H9 (cell line): ENCODE data around the gene SIK2. TPM values are rescaled to one million over a fixed set of nuclear protein-coding genes. Genes with fewer than 3 reads are reported as not detected.

ENCODE experiments used
- DNase-seq: peaks from one replicate; pipeline ENCODE4 v3.0.0-alpha.2; 2017
- H2AFZ ChIP-seq: one replicate; pipeline ENCODE4 v1.6.1; 2013; ENCODE audit warnings: mild to moderate bottlenecking, low read length, control low read depth, moderate library complexity
- H2AK5ac ChIP-seq: 2 replicates; pipeline ENCODE4 v1.6.1; 2013; ENCODE audit warnings: low read length, control low read depth, mixed read lengths; ENCODE audit not compliant: insufficient read length
- H2BK120ac ChIP-seq: one replicate; pipeline ENCODE4 v1.6.1; 2013; ENCODE audit warnings: low read depth, mild to moderate bottlenecking, low read length, control low read depth, inconsistent platforms; ENCODE audit not compliant: poor library complexity, severe bottlenecking
- H2BK12ac ChIP-seq: 2 replicates; pipeline ENCODE4 v1.6.1; 2013; ENCODE audit warnings: low read length, control low read depth, mixed read lengths, low read depth; ENCODE audit not compliant: insufficient read length
- H2BK15ac ChIP-seq: 2 replicates; pipeline ENCODE4 v1.6.1; 2013; ENCODE audit warnings: low read depth, low read length, control low read depth
- H2BK20ac ChIP-seq: one replicate; pipeline ENCODE4 v1.6.1; 2013; ENCODE audit warnings: low read depth, mild to moderate bottlenecking, low read length, control low read depth, inconsistent platforms; ENCODE audit not compliant: poor library complexity, severe bottlenecking
- H2BK5ac ChIP-seq: 2 replicates; pipeline ENCODE4 v1.6.1; 2013; ENCODE audit warnings: low read length, control low read depth, mixed read lengths; ENCODE audit not compliant: insufficient read length
- H3K14ac ChIP-seq: 2 replicates; pipeline ENCODE4 v1.6.1; 2013; ENCODE audit warnings: low read length, control low read depth; ENCODE audit not compliant: insufficient read depth
- H3K18ac ChIP-seq: 2 replicates; pipeline ENCODE4 v1.6.1; 2013; ENCODE audit warnings: low read depth, mild to moderate bottlenecking, mixed read lengths, low read length, control low read depth; ENCODE audit not compliant: insufficient read length
- H3K23ac ChIP-seq: 2 replicates; pipeline ENCODE4 v1.6.1; 2013; ENCODE audit warnings: low read length, control low read depth, mixed read lengths, low read depth; ENCODE audit not compliant: insufficient read length
- H3K23me2 ChIP-seq: 2 replicates; pipeline ENCODE4 v1.6.1; 2013; ENCODE audit warnings: low read depth, mild to moderate bottlenecking, mixed read lengths, low read length, control low read depth; ENCODE audit not compliant: insufficient read length, poor library complexity, severe bottlenecking
- H3K27ac ChIP-seq: 2 replicates; pipeline ENCODE4 v1.5.1; 2013; ENCODE audit warnings: low read length, control low read depth, mixed read lengths, low read depth; ENCODE audit not compliant: insufficient read length
- H3K27me3 ChIP-seq: 2 replicates; pipeline ENCODE4 v1.6.1; 2013; ENCODE audit warnings: low read length, control low read depth, inconsistent platforms; ENCODE audit not compliant: insufficient read depth
- H3K4ac ChIP-seq: 2 replicates; pipeline ENCODE4 v1.6.1; 2013; ENCODE audit warnings: low read depth, mild to moderate bottlenecking, control low read depth, inconsistent platforms, low read length, moderate library complexity
- H3K4me1 ChIP-seq: 2 replicates; pipeline ENCODE4 v1.6.1; 2013; ENCODE audit warnings: low read length, control low read depth, inconsistent platforms; ENCODE audit not compliant: insufficient read depth
- H3K4me2 ChIP-seq: 2 replicates; pipeline ENCODE4 v1.6.1; 2013; ENCODE audit warnings: low read length, control low read depth, mixed read lengths; ENCODE audit not compliant: insufficient read length, insufficient read depth
- H3K56ac ChIP-seq: 2 replicates; pipeline ENCODE4 v1.6.1; 2013; ENCODE audit warnings: low read depth, mild to moderate bottlenecking, mixed read lengths, low read length, control low read depth; ENCODE audit not compliant: insufficient read length
- H3K79me1 ChIP-seq: 2 replicates; pipeline ENCODE4 v1.6.1; 2013; ENCODE audit warnings: low read depth, mild to moderate bottlenecking, moderate library complexity, low read length, control low read depth, inconsistent platforms; ENCODE audit not compliant: insufficient read depth, poor library complexity, severe bottlenecking
- H3K79me2 ChIP-seq: 2 replicates; pipeline ENCODE4 v1.6.1; 2013; ENCODE audit warnings: low read length, control low read depth, inconsistent platforms; ENCODE audit not compliant: insufficient read depth
- H3K9ac ChIP-seq: 2 replicates; pipeline ENCODE4 v1.6.1; 2013; ENCODE audit warnings: low read length, control low read depth, mixed read lengths; ENCODE audit not compliant: insufficient read length; ENCODE audit errors: extremely low read depth
- H3K9me3 ChIP-seq: one replicate; pipeline ENCODE4 v1.6.1; 2013; ENCODE audit warnings: low read depth, low read length, inconsistent platforms; ENCODE audit not compliant: control insufficient read depth
- H3T11ph ChIP-seq: one replicate; pipeline ENCODE4 v1.6.1; 2013; ENCODE audit warnings: mild to moderate bottlenecking, low read length, control low read depth, inconsistent platforms
- H4K20me1 ChIP-seq: one replicate; pipeline ENCODE4 v1.6.1; 2013; ENCODE audit not compliant: control insufficient read depth, insufficient read length, insufficient read depth
- H4K5ac ChIP-seq: 2 replicates; pipeline ENCODE4 v1.6.1; 2013; ENCODE audit warnings: low read depth, mild to moderate bottlenecking, mixed read lengths, low read length, control low read depth; ENCODE audit not compliant: insufficient read length
- H4K8ac ChIP-seq: replicated peaks from 2 replicates; pipeline ENCODE4 v1.6.1; 2013; ENCODE audit warnings: low read length, control low read depth, mixed read lengths, low read depth; ENCODE audit not compliant: insufficient read length
- H4K91ac ChIP-seq: 2 replicates; pipeline ENCODE4 v1.6.1; 2013; ENCODE audit warnings: low read depth, mild to moderate bottlenecking, moderate library complexity, mixed read lengths, low read length, control low read depth; ENCODE audit not compliant: insufficient read length
- H3K27ac Mint-ChIP-seq, 3 experiments: 2 replicates in 2 of 3; 3 replicates in 1 of 3; pipeline ENCODE4 v1.8.0; 2020 to 2021; ENCODE audit warnings: mixed read lengths in 3 of 3, mild to moderate bottlenecking in 1 of 3, moderate library complexity in 1 of 3
- H3K27me3 Mint-ChIP-seq: 2 replicates; pipeline ENCODE4 v1.8.0; 2021; ENCODE audit warnings: low read depth, mild to moderate bottlenecking, moderate library complexity, mixed read lengths
- H3K36me3 Mint-ChIP-seq, 3 experiments: 2 replicates in 2 of 3; 3 replicates in 1 of 3; pipeline ENCODE4 v1.8.0; 2020 to 2021; ENCODE audit warnings: low read depth in 3 of 3, mixed read lengths in 3 of 3; ENCODE audit not compliant: insufficient read depth in 1 of 3
- H3K4me1 Mint-ChIP-seq, 2 experiments: 2 replicates each; pipeline ENCODE4 v1.8.0; 2020; ENCODE audit warnings: mixed read lengths in 2 of 2
- H3K4me3 Mint-ChIP-seq, 2 experiments: 2 replicates in 1 of 2; 3 replicates in 1 of 2; pipeline ENCODE4 v1.8.0; 2020 to 2021; ENCODE audit warnings: mild to moderate bottlenecking in 2 of 2, mixed read lengths in 2 of 2, moderate library complexity in 1 of 2
- H3K9me3 Mint-ChIP-seq, 2 experiments: 2 replicates in 1 of 2; 3 replicates in 1 of 2; pipeline ENCODE4 v1.8.0; 2020; ENCODE audit warnings: mild to moderate bottlenecking in 2 of 2, mixed read lengths in 2 of 2, moderate library complexity in 1 of 2
- WGBS: extraction: QIAGEN DNeasy Blood & Tissue Kit; methylation state at CpG from one replicate; pipeline ENCODE4 v1.1.7; 2013; ENCODE audit warnings: missing lambda C conversion rate, low lambda C conversion rate, mixed read lengths; ENCODE audit not compliant: insufficient read length; ENCODE audit errors: extremely low coverage; 5-methylcytosine and 5-hydroxymethylcytosine counted together
- total RNA-seq: library from RNA; stranded (reverse); gene quantifications from 2 replicates; pipeline ENCODE4 v1.2.1, GENCODE V29; 2021
- TF ChIP-seq, protein P1 (sequence below): fragments of 200-600 bp; sonication (generic); conservative IDR thresholded peaks from 3 replicates; pipeline ENCODE4 v1.8.0; 2021; ENCODE audit warnings: antibody characterized with exemption, mild to moderate bottlenecking

SIK2 gene
- total RNA-seq, 1 experiment from 2014 or later, result 7.5 TPM

DNA sequence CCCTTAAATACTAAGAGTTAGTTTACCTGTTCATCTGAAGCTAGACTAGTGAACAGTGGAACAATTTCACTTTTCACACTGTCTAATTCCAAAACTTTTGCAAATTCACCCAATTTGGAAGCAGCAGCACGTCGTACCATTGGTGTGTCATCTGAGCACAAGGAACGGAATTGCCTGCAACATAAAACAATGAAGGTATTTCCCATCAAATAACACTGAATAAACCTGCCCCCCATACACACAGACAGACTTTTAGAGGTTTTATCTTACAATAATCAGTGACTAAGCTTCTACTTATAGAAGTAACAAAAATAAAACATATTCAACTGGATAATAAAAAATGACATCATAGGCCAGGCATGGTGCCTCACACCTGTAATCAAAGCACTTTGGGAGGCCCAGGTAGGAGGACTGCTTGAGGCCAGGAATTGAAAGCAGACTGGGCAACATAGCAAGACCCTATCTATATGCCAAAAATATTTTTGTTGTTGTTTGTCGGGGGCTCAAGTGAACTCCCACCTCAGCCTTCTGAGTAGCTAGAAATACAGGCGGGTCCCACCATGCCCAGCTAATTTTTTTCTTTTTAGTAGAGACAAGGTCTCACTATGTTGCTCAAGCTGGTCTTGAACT, 157.6 kb downstream of the SIK2 start:
- Histone ChIP-seq H3T11ph (no peak overlapping the region), H4K8ac (no peak overlapping the region), H4K91ac (no peak overlapping the region), H3K79me2 (0 out of 2 replicates have a peak, but pooled peaks cover 5% of the 10 kb centered on the region), H3K23ac (no peak overlapping the region), H3K27me3 (no peaks in the 10 kb centered on the region), H3K27ac (no peak overlapping the region), H4K20me1 (no peaks in the 10 kb centered on the region), H2BK5ac (no peak overlapping the region), H2AK5ac (no peak overlapping the region), H2BK15ac (no peak overlapping the region), H2BK20ac (no peak overlapping the region), H3K23me2 (peaks cover 3% of the 10 kb centered on the region), H2BK12ac (no peak overlapping the region), H2AFZ (no peak overlapping the region), H3K4me2 (no peak overlapping the region), H3K4ac (no peak overlapping the region), H2BK120ac (no peak overlapping the region), H3K4me1 (no peaks in the 10 kb centered on the region), H3K18ac (no peak overlapping the region), H4K5ac (no peak overlapping the region), H3K56ac (no peak overlapping the region), H3K9ac (no peak overlapping the region), H3K79me1 (peaks cover 6% of the 10 kb centered on the region), H3K9me3 (no peaks in the 10 kb centered on the region), H3K14ac (no peak overlapping the region)
- no peak overlapping the region for H3K27ac Mint-ChIP-seq
- H3K27me3 Mint-ChIP-seq, result no peaks in the 10 kb centered on the region
- no peaks in the 10 kb centered on the region for H3K9me3 Mint-ChIP-seq
- peaks cover 12 to 18% of the 10 kb centered on the region in 2 experiments for H3K4me1 Mint-ChIP-seq
- no peak for DNase-seq
- no CpG with 5 or more reads among the region's 5 CpGs for WGBS
- TF ChIP-seq, protein P1, sequence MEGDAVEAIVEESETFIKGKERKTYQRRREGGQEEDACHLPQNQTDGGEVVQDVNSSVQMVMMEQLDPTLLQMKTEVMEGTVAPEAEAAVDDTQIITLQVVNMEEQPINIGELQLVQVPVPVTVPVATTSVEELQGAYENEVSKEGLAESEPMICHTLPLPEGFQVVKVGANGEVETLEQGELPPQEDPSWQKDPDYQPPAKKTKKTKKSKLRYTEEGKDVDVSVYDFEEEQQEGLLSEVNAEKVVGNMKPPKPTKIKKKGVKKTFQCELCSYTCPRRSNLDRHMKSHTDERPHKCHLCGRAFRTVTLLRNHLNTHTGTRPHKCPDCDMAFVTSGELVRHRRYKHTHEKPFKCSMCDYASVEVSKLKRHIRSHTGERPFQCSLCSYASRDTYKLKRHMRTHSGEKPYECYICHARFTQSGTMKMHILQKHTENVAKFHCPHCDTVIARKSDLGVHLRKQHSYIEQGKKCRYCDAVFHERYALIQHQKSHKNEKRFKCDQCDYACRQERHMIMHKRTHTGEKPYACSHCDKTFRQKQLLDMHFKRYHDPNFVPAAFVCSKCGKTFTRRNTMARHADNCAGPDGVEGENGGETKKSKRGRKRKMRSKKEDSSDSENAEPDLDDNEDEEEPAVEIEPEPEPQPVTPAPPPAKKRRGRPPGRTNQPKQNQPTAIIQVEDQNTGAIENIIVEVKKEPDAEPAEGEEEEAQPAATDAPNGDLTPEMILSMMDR, result no peak
- no peak overlapping the region for H3K4me3 Mint-ChIP-seq
- peaks cover 51 to 87% (median 84%) of the 10 kb centered on the region in 3 experiments for H3K36me3 Mint-ChIP-seq
